HL-60 (cell line): Measurements from ENCODE around the gene RFESD.

ENCODE experiments used
- DNase-seq, 2 experiments: peaks; one replicate each; pipeline ENCODE4 v3.0.0-alpha.2; 2010 to 2020; ENCODE audit warnings: low read depth in 1 of 2, low spot score in 1 of 2
- H3K27ac ChIP-seq: fragments of 250-450 bp; sonication (Bioruptor Pico); replicated peaks from 2 replicates; pipeline ENCODE4 v1.5.1; 2020; ENCODE audit warnings: mild to moderate bottlenecking, moderate library complexity
- H3K27me3 ChIP-seq: fragments of 250-450 bp; sonication (Bioruptor Pico); 2 replicates; pipeline ENCODE4 v1.5.1; 2021; ENCODE audit warnings: mild to moderate bottlenecking, moderate library complexity; ENCODE audit not compliant: insufficient read depth, poor library complexity, severe bottlenecking
- H3K4me3 ChIP-seq: replicated peaks from 2 replicates; pipeline ENCODE4 v1.5.1; 2011; ENCODE audit warnings: mild to moderate bottlenecking, control low read depth, low read length; ENCODE audit not compliant: insufficient read depth
- GABPA ChIP-seq: IDR thresholded peaks from 2 replicates; pipeline ENCODE4 v1.6.1; 2012; ENCODE audit warnings: low read depth
- POLR2AphosphoS5 ChIP-seq: IDR thresholded peaks from 2 replicates; pipeline ENCODE4 v1.6.1; 2012; ENCODE audit warnings: low read depth
- REST ChIP-seq: IDR thresholded peaks from 2 replicates; pipeline ENCODE4 v1.6.1; 2012; ENCODE audit warnings: low read depth; ENCODE audit not compliant: insufficient replicate concordance
- SPI1 ChIP-seq: IDR thresholded peaks from 2 replicates; pipeline ENCODE4 v1.6.1; 2012; ENCODE audit warnings: low read depth, mild to moderate bottlenecking, borderline replicate concordance
- TF ChIP-seq, protein P1 (sequence below): IDR thresholded peaks from one replicate; pipeline ENCODE4 v1.5.1; 2011; ENCODE audit warnings: low read length, control low read depth, inconsistent platforms; ENCODE audit not compliant: insufficient read depth

The RFESD gene

DNA sequence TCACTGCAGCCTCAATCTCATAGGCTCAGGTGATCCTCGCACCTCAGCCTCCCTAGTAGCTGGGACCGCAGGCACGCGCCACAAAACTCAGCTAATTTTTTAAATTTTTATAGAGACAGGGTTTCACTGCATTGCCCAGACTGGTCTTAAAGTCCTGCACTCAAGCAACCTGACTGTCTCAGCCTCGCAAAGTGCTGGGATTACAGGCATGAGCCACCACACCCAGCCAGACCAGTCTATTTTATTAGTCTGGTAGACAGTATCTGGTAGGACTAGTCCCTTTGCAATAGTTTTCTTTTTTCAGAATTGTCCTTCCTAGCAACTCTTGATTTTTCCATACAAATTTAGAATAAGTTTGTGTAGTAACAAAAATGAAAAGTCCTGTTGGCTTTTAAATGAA, 40.8 kb upstream of the RFESD start:
- Histone ChIP-seq H3K27me3 (no peaks in the 10 kb centered on the region), H3K27ac (no peak overlapping the region), H3K4me3 (no peak overlapping the region)
- DNase-seq = no peak
- no peak for TF ChIP-seq POLR2AphosphoS5
- TF ChIP-seq, protein P1, sequence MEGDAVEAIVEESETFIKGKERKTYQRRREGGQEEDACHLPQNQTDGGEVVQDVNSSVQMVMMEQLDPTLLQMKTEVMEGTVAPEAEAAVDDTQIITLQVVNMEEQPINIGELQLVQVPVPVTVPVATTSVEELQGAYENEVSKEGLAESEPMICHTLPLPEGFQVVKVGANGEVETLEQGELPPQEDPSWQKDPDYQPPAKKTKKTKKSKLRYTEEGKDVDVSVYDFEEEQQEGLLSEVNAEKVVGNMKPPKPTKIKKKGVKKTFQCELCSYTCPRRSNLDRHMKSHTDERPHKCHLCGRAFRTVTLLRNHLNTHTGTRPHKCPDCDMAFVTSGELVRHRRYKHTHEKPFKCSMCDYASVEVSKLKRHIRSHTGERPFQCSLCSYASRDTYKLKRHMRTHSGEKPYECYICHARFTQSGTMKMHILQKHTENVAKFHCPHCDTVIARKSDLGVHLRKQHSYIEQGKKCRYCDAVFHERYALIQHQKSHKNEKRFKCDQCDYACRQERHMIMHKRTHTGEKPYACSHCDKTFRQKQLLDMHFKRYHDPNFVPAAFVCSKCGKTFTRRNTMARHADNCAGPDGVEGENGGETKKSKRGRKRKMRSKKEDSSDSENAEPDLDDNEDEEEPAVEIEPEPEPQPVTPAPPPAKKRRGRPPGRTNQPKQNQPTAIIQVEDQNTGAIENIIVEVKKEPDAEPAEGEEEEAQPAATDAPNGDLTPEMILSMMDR = no peak
- no peak for TF ChIP-seq SPI1
- no peak for TF ChIP-seq GABPA
- TF ChIP-seq REST = no peak

DNA sequence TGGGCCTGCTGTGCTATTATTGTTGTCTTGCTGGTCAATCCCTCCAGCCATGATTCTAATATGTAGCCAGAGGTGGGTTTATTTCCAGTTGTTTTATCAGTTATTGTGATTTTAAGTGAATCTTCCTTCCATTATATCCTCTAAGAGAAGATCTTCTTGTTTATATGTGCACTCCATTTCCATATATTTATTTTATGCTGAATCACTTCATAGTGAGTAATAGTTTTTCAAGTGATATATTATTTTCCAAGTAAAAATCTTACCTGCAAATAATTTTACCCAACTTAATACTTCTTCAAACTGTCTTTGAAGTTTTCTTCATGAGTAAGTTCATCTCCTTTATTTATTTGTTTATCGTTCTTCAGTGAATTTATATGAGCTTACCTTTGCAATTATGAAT, 40.2 kb upstream of the RFESD start:
- no peak for DNase-seq
- Histone ChIP-seq H3K27ac (no peak overlapping the region), H3K27me3 (no peaks in the 10 kb centered on the region), H3K4me3 (no peak overlapping the region)
- no peak for TF ChIP-seq GABPA
- TF ChIP-seq SPI1 = no peak
- TF ChIP-seq REST = no peak
- TF ChIP-seq POLR2AphosphoS5 = no peak
- TF ChIP-seq, protein P1 = no peak

GRCh38 chr5:95609711-95610110, 36.9 kb upstream of the RFESD start:
- Histone ChIP-seq H3K4me3 (no peak overlapping the region), H3K27me3 (no peaks in the 10 kb centered on the region), H3K27ac (no peak overlapping the region)
- no peak for TF ChIP-seq SPI1
- TF ChIP-seq REST = no peak
- no peak for TF ChIP-seq GABPA
- TF ChIP-seq, protein P1 = no peak
- no peak for DNase-seq
